ENCODE results near the gene CLDN7.

- TF ChIP-seq, protein P1, sequence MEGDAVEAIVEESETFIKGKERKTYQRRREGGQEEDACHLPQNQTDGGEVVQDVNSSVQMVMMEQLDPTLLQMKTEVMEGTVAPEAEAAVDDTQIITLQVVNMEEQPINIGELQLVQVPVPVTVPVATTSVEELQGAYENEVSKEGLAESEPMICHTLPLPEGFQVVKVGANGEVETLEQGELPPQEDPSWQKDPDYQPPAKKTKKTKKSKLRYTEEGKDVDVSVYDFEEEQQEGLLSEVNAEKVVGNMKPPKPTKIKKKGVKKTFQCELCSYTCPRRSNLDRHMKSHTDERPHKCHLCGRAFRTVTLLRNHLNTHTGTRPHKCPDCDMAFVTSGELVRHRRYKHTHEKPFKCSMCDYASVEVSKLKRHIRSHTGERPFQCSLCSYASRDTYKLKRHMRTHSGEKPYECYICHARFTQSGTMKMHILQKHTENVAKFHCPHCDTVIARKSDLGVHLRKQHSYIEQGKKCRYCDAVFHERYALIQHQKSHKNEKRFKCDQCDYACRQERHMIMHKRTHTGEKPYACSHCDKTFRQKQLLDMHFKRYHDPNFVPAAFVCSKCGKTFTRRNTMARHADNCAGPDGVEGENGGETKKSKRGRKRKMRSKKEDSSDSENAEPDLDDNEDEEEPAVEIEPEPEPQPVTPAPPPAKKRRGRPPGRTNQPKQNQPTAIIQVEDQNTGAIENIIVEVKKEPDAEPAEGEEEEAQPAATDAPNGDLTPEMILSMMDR (IDR thresholded peaks at IDR 0.05; ENCODE audit: low read length): no peak
- TF ChIP-seq EZH2 (IDR thresholded peaks at IDR 0.05; ENCODE audit: borderline replicate concordance, low read length): no peak
These were observed 18.9 kb downstream of the CLDN7 start for GRCh38 chr17:7243453-7243729.
